SJCRH30 (cell line): ENCODE results near the gene CSNK2B. TPM values are rescaled to one million over a fixed set of nuclear protein-coding genes. Genes with fewer than 3 reads are reported as not detected.

Source experiments
- DNase-seq, 2 experiments: peaks; one replicate each; pipeline ENCODE4 v3.0.0-alpha.2; 2015 to 2020
- H3K27ac ChIP-seq: fragments of 250-450 bp; sonication (Bioruptor Pico); 2 replicates; pipeline ENCODE4 v1.5.1; 2020; ENCODE audit warnings: mild to moderate bottlenecking, moderate library complexity
- H3K27me3 ChIP-seq: fragments of 250-450 bp; sonication (Bioruptor Pico); 2 replicates; pipeline ENCODE4 v1.5.1; 2020; ENCODE audit warnings: mild to moderate bottlenecking, moderate library complexity
- H3K36me3 ChIP-seq: fragments of 250-450 bp; sonication (Bioruptor Pico); 2 replicates; pipeline ENCODE4 v1.5.1; 2020; ENCODE audit warnings: mild to moderate bottlenecking, moderate library complexity
- H3K4me1 ChIP-seq: fragments of 250-450 bp; sonication (Bioruptor Pico); 2 replicates; pipeline ENCODE4 v1.5.1; 2020; ENCODE audit warnings: mild to moderate bottlenecking, moderate library complexity
- H3K4me3 ChIP-seq: fragments of 250-450 bp; sonication (Bioruptor Pico); 2 replicates; pipeline ENCODE4 v1.5.1; 2020; ENCODE audit warnings: mild to moderate bottlenecking, moderate library complexity
- H3K9me3 ChIP-seq: fragments of 250-450 bp; sonication (Bioruptor Pico); replicated peaks from 2 replicates; pipeline ENCODE4 v1.5.1; 2020; ENCODE audit warnings: mild to moderate bottlenecking, moderate library complexity
- total RNA-seq: library from RNA; depleted of rRNA; stranded (reverse); fragments of >200 nt; shearing (Covaris generic); gene quantifications from 2 replicates; pipeline ENCODE4 v1.2.3, GENCODE V29; 2014; rRNA removed

CSNK2B gene
- 197 and 208 TPM in 2 replicates for total RNA-seq

- Histone ChIP-seq H3K27ac (peak within 1 kb of the TSS; percentile 96), H3K9me3 (no peaks in the 10 kb centered on the region), H3K4me3 (peak within 1 kb of the TSS; percentile 86), H3K4me1 (peaks cover 5% of the 10 kb centered on the region), H3K27me3 (no peaks in the 10 kb centered on the region), H3K36me3 (peaks cover 43% of the 10 kb centered on the region)
- peak; percentile 97 for DNase-seq
Observed at GRCh38 chr6:31665501-31666336, at the start of gene CSNK2B. CSNK2B (plus strand) TSS chr6:31666080; CDS start chr6:31666832, 752 bp downstream.

- no peak overlapping the region for H3K4me3 ChIP-seq
- H3K36me3 ChIP-seq, result 0 out of 2 replicates have a peak, but pooled peaks cover 3% of the 10 kb centered on the region
- no peaks in the 10 kb centered on the region for H3K27me3 ChIP-seq
- H3K4me1 ChIP-seq, result no peaks in the 10 kb centered on the region
- no peak for DNase-seq
- H3K27ac ChIP-seq, result no peak overlapping the region
- H3K9me3 ChIP-seq, result no peaks in the 10 kb centered on the region
Observed at GRCh38 chr6:31617010-31617409, 48.9 kb upstream of the CSNK2B start.

GRCh38 chr6:31619805-31620585 is 45.9 kb upstream of the CSNK2B start:
- H3K4me1 ChIP-seq, result no peaks in the 10 kb centered on the region
- H3K36me3 ChIP-seq, result peaks cover 28% of the 10 kb centered on the region
- DNase-seq, result peak; percentile 98
- no peaks in the 10 kb centered on the region for H3K27me3 ChIP-seq
- peak overlapping the region; percentile 64 for H3K4me3 ChIP-seq
- H3K9me3 ChIP-seq, result no peaks in the 10 kb centered on the region
- peak overlapping the region; percentile 91 for H3K27ac ChIP-seq

GRCh38 chr6:31620586-31621319 is 45.1 kb upstream of the CSNK2B start, which contains the start of gene PRRC2A:
PRRC2A (plus strand) TSS chr6:31620715; CDS start chr6:31622790, 2,075 bp downstream.
- H3K27me3 ChIP-seq, result no peaks in the 10 kb centered on the region
- DNase-seq, result peak; percentile 82 to 84
- no peaks in the 10 kb centered on the region for H3K4me1 ChIP-seq
- H3K27ac ChIP-seq, result peak within 1 kb of the TSS; percentile 91
- H3K9me3 ChIP-seq, result no peaks in the 10 kb centered on the region
- peak within 1 kb of the TSS; percentile 95 for H3K4me3 ChIP-seq
- peaks cover 36% of the 10 kb centered on the region for H3K36me3 ChIP-seq

- Histone ChIP-seq H3K27me3 (no peaks in the 10 kb centered on the region), H3K4me3 (peak overlapping the region; percentile 95), H3K27ac (peak overlapping the region; percentile 91), H3K9me3 (no peaks in the 10 kb centered on the region), H3K4me1 (no peaks in the 10 kb centered on the region), H3K36me3 (peaks cover 43% of the 10 kb centered on the region)
- DNase-seq, result peak in 1 of 2 experiments; percentile 20
Observed at GRCh38 chr6:31621320-31621939, 44.5 kb upstream of the CSNK2B start.

GRCh38 chr6:31621991-31622390 is 43.9 kb upstream of the CSNK2B start:
- peak overlapping the region; percentile 95 for H3K4me3 ChIP-seq
- no peaks in the 10 kb centered on the region for H3K4me1 ChIP-seq
- peaks cover 48% of the 10 kb centered on the region for H3K36me3 ChIP-seq
- H3K9me3 ChIP-seq, result no peaks in the 10 kb centered on the region
- no peak overlapping the region; the same call in none of the 2 replicates for H3K27ac ChIP-seq
- H3K27me3 ChIP-seq, result no peaks in the 10 kb centered on the region
- DNase-seq, result peak in 1 of 2 experiments; percentile 24

- H3K36me3 ChIP-seq, result peaks cover 55% of the 10 kb centered on the region
- peak overlapping the region; percentile 95 for H3K4me3 ChIP-seq
Observed at GRCh38 chr6:31622684-31623091, 43.2 kb upstream of the CSNK2B start.

GRCh38 chr6:31624070-31624469 is 41.8 kb upstream of the CSNK2B start:
- Histone ChIP-seq H3K4me3 (no peak overlapping the region), H3K9me3 (no peaks in the 10 kb centered on the region), H3K27me3 (no peaks in the 10 kb centered on the region), H3K27ac (no peak overlapping the region), H3K4me1 (no peaks in the 10 kb centered on the region), H3K36me3 (peaks cover 69% of the 10 kb centered on the region)
- DNase-seq, result no peak

More at GRCh38 chr6:31622684-31623091, 43.2 kb upstream of the CSNK2B start:
- no peaks in the 10 kb centered on the region for H3K4me1 ChIP-seq
- no peaks in the 10 kb centered on the region for H3K27me3 ChIP-seq
- H3K27ac ChIP-seq, result no peak overlapping the region; the same call in 1 of the 2 replicates
- H3K9me3 ChIP-seq, result no peaks in the 10 kb centered on the region
- DNase-seq, result no peak

- DNase-seq, result no peak
- H3K9me3 ChIP-seq, result no peaks in the 10 kb centered on the region
- peaks cover 92% of the 10 kb centered on the region for H3K36me3 ChIP-seq
- H3K4me3 ChIP-seq, result no peak overlapping the region
- no peak overlapping the region for H3K27ac ChIP-seq
- H3K4me1 ChIP-seq, result no peaks in the 10 kb centered on the region
- no peaks in the 10 kb centered on the region for H3K27me3 ChIP-seq
Observed at GRCh38 chr6:31626952-31627351, 38.9 kb upstream of the CSNK2B start.

- Histone ChIP-seq H3K9me3 (no peaks in the 10 kb centered on the region), H3K4me1 (no peaks in the 10 kb centered on the region), H3K4me3 (no peak overlapping the region), H3K27ac (no peak overlapping the region), H3K27me3 (no peaks in the 10 kb centered on the region), H3K36me3 (peaks cover 96% of the 10 kb centered on the region)
- no peak for DNase-seq
Observed at GRCh38 chr6:31627690-31628287, 38.1 kb upstream of the CSNK2B start.

- Histone ChIP-seq H3K4me3 (no peak overlapping the region), H3K9me3 (no peaks in the 10 kb centered on the region), H3K27me3 (no peaks in the 10 kb centered on the region), H3K27ac (no peak overlapping the region), H3K4me1 (no peaks in the 10 kb centered on the region), H3K36me3 (peaks cover 93% of the 10 kb centered on the region)
- DNase-seq, result no peak
Observed at GRCh38 chr6:31629014-31629413, 36.9 kb upstream of the CSNK2B start.

GRCh38 chr6:31630177-31630934 is 35.5 kb upstream of the CSNK2B start:
- no peaks in the 10 kb centered on the region for H3K27me3 ChIP-seq
- H3K4me3 ChIP-seq, result no peak overlapping the region
- H3K36me3 ChIP-seq, result peaks cover 93% of the 10 kb centered on the region
- no peaks in the 10 kb centered on the region for H3K9me3 ChIP-seq
- no peaks in the 10 kb centered on the region for H3K4me1 ChIP-seq
- H3K27ac ChIP-seq, result no peak overlapping the region
- DNase-seq, result no peak

- Histone ChIP-seq H3K36me3 (peaks cover 93% of the 10 kb centered on the region), H3K27me3 (no peaks in the 10 kb centered on the region), H3K4me3 (no peak overlapping the region), H3K27ac (no peak overlapping the region), H3K4me1 (no peaks in the 10 kb centered on the region), H3K9me3 (no peaks in the 10 kb centered on the region)
- no peak for DNase-seq
Observed at GRCh38 chr6:31631209-31631608, 34.7 kb upstream of the CSNK2B start.
